ENCODE results near the gene TTC17.
"Not testable (repeated sequence)": the region's sequence is repeated elsewhere in the genome, so short reads cannot be mapped to it uniquely, and the experiment has no call there.

DNA sequence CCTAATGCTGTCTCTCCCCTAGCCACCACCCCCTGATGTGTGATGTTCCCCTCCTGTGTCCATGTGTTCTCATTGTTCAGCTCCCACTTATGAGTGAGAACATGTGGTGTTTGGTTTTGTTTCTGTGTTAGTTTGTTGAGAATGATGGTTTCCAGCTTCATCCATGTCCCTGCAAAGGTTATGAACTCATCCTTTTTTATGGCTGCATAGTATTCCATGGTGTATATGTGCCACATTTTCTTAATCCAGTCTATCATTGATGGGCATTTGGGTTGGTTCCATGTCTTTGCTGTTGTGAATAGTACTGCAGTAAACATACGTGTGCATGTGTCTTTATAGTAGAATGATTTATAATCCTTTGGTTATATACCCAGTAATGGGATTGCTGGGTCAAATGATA, 72.2 kb downstream of the TTC17 start:
- TF ChIP-seq EZH2phosphoT487 (IDR thresholded peaks at IDR 0.05; ENCODE audit: borderline replicate concordance): not testable (repeated sequence)
- TF ChIP-seq, protein P1, sequence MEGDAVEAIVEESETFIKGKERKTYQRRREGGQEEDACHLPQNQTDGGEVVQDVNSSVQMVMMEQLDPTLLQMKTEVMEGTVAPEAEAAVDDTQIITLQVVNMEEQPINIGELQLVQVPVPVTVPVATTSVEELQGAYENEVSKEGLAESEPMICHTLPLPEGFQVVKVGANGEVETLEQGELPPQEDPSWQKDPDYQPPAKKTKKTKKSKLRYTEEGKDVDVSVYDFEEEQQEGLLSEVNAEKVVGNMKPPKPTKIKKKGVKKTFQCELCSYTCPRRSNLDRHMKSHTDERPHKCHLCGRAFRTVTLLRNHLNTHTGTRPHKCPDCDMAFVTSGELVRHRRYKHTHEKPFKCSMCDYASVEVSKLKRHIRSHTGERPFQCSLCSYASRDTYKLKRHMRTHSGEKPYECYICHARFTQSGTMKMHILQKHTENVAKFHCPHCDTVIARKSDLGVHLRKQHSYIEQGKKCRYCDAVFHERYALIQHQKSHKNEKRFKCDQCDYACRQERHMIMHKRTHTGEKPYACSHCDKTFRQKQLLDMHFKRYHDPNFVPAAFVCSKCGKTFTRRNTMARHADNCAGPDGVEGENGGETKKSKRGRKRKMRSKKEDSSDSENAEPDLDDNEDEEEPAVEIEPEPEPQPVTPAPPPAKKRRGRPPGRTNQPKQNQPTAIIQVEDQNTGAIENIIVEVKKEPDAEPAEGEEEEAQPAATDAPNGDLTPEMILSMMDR (conservative IDR thresholded peaks at IDR 0.05; ENCODE audit: low read length): not testable (repeated sequence)

Measured in Loucy (cell line).